GM12801 (cell line): Measurements from ENCODE around the gene SSH2.

Experiments
- TF ChIP-seq, protein P1 (sequence below): IDR thresholded peaks from one replicate; pipeline ENCODE4 v1.5.1; 2011; ENCODE audit warnings: control low read depth; ENCODE audit not compliant: insufficient read length; ENCODE audit errors: extremely low read depth

Gene SSH2

DNA sequence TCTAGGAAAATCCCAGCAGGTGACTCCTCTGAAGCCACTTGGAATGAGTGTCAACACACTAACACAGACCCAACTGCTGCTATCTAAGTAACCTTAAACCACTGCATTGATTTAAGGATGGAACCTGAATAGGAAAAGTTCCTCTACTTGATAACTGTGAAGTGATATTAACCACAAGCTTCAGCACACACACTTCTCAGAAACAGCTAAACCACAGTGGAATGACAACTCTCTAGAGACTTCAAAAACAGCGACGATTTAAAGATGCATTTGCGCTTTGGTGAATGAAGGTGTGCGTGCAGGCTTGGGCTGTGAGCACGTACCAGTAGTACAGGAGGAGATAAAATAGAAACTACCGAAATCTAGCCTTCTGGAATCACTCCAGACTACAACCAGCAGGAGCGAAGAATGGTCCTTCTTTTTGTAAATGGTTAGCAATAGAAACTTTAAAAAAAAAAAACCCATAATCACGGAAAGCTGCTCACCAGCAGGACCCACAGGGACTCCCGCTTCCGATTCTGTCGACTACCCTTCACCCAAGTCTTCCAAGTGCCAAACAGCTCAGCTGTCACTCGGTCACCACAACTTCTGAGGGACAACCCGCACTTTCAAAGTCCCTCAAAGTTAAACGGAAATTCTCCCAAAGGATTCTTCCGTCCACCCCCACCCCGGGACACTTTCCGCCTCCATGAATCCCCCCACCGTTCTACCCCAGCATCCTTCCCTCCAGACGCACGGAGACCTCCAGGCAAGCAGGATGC, 169.6 kb downstream of the SSH2 start:
- TF ChIP-seq, protein P1, sequence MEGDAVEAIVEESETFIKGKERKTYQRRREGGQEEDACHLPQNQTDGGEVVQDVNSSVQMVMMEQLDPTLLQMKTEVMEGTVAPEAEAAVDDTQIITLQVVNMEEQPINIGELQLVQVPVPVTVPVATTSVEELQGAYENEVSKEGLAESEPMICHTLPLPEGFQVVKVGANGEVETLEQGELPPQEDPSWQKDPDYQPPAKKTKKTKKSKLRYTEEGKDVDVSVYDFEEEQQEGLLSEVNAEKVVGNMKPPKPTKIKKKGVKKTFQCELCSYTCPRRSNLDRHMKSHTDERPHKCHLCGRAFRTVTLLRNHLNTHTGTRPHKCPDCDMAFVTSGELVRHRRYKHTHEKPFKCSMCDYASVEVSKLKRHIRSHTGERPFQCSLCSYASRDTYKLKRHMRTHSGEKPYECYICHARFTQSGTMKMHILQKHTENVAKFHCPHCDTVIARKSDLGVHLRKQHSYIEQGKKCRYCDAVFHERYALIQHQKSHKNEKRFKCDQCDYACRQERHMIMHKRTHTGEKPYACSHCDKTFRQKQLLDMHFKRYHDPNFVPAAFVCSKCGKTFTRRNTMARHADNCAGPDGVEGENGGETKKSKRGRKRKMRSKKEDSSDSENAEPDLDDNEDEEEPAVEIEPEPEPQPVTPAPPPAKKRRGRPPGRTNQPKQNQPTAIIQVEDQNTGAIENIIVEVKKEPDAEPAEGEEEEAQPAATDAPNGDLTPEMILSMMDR: no peak

GRCh38 chr17:29758255-29758654, 171.8 kb downstream of the SSH2 start:
- TF ChIP-seq, protein P1: no peak

DNA sequence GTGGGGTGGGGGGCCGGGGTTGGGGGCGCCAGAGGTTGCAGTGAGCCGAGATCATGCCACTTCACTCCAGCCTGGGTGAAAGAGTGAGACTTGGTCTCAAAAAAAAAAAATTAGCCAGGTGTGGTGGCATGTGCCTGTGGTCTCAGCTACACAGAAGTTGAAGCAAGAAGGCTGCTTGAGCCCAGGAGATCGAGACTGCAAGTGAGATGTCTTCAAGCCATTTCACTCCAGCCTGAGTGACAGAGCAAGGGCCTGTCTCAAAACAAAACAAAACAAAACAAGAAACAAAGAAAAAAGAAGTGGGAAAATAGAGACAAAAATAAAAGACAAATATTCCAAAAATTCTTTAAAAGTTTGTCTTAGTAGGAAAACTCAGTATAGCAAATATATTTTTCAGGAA, 172.2 kb downstream of the SSH2 start:
- TF ChIP-seq, protein P1: no peak

- TF ChIP-seq, protein P1: no peak
Observed at GRCh38 chr17:29753845-29754439, 176.1 kb downstream of the SSH2 start.

DNA sequence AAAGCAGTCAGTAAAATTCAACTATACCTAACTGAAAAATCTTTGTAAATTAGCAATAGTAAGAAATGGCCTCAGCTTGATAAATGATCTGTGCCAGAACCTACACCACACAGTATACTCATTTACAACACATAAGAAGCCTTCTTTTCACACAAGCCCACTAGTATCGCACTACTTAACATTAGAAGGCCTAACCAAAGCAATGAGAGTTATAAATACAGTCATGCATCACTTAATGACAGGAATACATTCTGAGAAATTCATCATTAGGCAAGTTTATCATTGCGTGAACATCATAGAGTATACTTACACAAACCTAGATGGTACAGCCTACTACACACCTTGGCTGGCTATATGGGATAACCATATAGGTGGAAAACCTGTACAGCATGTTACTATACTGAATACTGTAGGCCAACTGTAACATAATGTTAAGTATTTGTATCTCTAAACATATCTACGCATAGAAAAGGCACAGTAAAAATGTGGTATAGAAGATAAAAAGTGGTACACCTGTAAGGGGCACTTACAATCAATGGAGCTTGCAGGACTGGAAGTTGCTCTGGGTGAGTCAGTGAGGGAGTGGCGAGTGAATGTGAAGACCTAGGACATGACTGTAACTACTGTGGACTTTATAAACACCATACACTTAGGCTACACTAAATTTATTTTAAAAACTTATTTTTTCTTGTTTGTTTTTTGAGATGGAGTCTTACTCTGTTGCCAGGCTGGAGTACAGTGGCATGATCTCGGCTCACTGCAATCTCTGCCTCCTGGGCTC, 180.8 kb downstream of the SSH2 start:
- TF ChIP-seq, protein P1: no peak

DNA sequence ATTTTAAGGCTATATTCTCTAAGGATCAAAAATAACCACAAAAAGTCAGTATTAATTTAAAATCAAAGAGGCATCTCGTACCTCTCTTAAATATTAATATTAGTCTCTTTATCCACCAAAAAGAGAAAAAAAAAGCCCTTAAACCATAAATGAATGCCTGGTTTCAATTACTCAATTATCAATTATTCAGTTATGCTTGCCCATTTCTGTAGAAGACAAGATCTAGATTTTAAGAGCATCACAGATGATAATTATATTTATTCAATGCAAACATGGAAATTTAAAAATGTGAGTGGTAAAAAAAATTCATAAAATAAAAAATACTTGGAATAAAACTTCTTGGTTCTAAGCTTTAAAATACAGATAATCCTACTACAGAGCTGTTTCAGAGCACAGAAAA, 181.6 kb downstream of the SSH2 start:
- TF ChIP-seq, protein P1: no peak

- TF ChIP-seq, protein P1: no peak
Observed at GRCh38 chr17:29747660-29748059, 182.4 kb downstream of the SSH2 start.
